SK-N-MC (cell line): ENCODE data around the gene MAP3K7CL.

Source experiments
- EZH2 ChIP-seq: fragments of 200-600 bp; sonication (generic); IDR thresholded peaks from one replicate; pipeline ENCODE4 v1.6.1; 2017; ENCODE audit warnings: antibody characterized with exemption
- FOXP2 ChIP-seq: optimal IDR thresholded peaks from 2 replicates; pipeline ENCODE3; 2011; ENCODE audit warnings: mild to moderate bottlenecking, moderate library complexity; ENCODE audit not compliant: insufficient read depth; ENCODE audit errors: extremely low read length, control extremely low read depth
- POLR2AphosphoS5 ChIP-seq: IDR thresholded peaks from 2 replicates; pipeline ENCODE4 v1.6.1; 2012; ENCODE audit warnings: mild to moderate bottlenecking, low read depth, low read length, borderline replicate concordance

- TF ChIP-seq EZH2 (no peak), POLR2AphosphoS5 (no peak), FOXP2 (no peak)
These were observed 60.5 kb downstream of the MAP3K7CL start for GRCh38 chr21:29190923-29191331.
